Stimulated activated CD8-positive, alpha-beta memory T cell treated with anti-CD3 and anti-CD28 coated beads, Interleukin-2, amount 100 ng/mL, for 1 hour (primary cell): ENCODE results near the gene CLEC4C.

ENCODE experiments used
- DNase-seq, 2 donors: peaks; one replicate each; pipeline ENCODE4 v3.0.0-alpha.2; 2020; ENCODE audit warnings: low read depth in 2 of 2

The CLEC4C gene

DNA sequence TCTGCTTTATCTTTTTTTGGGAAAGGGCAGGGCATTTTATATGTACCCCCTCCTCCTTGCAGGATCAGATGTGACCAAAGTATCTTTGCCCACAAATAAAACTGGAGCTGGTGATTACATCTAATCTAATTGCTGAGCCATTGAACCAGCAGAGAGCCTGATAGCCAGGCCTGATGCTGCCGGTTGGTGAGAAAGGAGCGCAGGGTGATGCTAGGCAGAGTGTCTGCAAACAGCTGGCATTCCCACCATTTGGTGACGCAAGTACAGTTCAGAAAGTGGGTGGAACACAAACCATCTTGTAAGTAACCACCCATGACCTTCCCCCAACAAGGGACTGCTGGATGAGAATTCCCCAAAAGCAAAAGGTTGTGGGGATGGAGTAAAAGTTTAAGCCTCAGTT lies 23.2 kb downstream of the CLEC4C start:
- DNase-seq, result no peak

DNA sequence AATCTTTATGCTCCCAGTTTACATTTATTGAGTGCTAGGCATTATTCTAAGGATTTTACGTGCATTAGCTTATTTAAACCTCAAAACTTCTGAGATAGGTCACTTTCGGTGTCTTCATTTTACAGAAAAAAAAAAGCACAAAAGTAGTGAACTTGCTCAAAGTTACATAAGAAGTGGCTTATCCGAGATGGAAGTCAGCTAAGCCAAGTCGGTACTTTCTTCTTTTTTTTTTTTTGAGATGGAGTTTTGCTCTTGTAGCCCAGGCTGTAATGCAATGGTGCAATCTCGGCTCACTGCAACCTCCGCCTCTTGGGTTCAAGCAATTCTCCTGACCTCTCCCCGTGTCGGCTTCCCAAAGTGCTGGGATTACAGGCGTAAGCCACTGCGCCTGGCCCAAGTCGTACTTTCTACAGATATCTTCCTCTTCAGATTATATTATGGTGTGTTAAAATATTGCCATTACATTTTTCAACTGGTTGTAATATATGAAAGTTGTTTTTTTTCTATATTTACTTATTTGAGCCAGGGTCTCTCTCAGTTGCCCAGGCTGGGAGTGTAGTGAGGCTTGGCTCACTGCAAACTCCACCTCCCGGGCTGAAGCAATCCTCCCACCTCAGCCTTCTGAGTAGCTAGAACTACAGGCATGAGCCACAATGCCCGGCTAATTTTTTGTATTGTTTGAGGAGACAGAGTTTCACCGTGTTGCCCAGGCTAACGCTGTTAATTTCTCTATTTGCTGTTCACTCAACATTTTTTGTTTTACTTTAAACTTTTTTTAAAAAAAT lies 27.0 kb downstream of the CLEC4C start:
- DNase-seq, result no peak

DNA sequence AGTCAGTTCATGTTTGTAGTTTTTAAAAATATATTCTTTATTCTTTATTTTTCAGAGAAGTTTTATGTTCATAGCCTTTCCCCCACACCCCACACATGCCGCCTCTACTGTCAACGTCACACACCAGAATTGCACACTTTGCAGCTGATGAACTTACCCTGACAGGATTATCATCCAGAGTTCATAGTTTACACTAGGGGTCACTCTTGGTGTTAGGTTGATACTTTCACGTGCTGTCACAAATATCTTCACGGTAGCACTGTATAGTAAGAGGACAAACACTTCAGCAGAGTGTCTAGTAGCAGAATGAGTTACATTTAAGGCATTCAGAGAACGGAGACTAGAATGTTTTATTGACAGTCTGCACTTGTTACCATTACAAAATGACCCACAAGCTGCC lies 30.8 kb downstream of the CLEC4C start:
- no peak for DNase-seq

DNA sequence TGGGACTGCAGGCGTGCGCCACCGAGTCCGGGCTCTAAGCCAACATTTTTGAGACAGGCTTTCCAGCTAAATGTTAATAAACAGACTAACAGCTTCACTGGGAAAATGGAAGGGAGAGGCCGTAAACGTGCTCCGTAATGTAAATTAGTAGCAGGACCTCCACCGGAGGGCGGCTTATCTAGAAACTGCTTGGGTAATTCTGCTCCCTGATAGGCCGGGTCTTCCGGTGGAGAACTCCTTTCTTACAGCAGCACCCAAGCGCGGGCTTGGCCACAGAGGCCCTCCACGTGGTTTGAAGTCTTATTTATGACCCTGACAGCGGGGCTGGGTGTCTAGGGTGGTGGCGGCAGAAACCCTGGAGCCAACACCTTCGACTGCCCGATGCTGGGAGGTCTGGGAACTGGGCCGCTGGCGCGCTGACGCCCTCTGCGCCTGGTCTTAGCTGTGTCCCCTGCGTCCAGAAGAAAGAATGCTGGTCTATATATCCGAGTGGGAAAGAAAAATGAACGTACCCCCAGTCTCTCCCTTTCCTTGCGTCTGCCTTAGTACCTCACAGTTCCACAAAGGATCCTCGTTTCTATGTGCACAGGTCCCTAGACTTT lies 34.2 kb downstream of the CLEC4C start:
- no peak for DNase-seq

DNA sequence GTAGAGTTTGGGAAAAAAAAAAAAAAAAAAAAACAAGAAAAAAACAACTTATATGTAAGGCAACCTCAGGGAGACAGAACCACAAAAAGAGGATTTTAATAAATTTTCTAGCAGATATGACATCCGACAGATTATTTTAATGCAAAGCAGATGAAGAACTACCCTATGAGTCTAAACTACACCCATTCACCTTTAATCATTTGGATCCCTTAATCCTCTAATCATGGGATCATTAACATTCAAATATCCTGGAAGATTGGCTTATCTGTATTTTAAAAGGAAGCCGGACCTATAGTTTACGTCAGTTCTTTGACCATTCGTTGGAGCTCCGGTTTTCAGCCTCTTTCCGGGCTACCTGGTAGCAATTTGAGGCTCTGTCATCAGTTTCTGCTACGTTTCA lies 36.0 kb downstream of the CLEC4C start, which contains the start of gene DPPA3:
Gene DPPA3 (plus strand): TSS at position 301 of the 400 bp plus-strand sequence. CDS start 138 bp downstream, outside the sequence.
- no peak for DNase-seq

DNA sequence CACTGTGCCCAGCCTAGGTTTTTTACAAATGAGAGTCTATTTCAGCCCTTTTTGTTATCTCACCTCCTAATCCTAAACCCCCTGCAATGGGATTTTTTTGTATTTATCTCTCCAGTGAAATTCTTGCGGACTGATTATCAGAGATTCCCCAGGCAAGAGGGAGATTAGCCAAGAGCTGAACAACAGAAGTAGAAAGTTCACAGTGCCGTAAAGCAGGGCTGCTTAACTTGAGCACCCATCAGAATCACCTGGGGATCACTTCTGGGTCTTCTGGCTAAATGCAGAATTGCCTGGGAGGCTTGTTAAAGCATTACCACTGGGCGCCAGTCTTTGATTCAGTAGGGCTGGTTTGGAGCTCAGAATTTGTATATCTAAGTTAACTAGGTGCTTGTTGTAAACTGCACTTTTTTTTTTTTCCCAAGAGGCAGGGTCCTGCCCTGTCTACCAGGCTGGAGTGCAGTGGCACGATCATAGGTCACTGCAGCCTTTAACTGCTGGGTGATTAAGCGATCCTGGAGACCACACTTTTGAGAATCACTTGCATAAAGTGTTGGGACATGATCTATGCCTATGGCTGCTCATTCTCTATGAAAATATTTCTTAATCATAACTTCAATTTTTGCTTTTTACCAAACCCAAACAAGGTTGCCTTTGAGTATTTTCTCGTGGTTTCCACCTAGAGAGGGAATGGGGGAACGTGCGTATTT lies 37.1 kb downstream of the CLEC4C start:
- DNase-seq, result no peak

DNA sequence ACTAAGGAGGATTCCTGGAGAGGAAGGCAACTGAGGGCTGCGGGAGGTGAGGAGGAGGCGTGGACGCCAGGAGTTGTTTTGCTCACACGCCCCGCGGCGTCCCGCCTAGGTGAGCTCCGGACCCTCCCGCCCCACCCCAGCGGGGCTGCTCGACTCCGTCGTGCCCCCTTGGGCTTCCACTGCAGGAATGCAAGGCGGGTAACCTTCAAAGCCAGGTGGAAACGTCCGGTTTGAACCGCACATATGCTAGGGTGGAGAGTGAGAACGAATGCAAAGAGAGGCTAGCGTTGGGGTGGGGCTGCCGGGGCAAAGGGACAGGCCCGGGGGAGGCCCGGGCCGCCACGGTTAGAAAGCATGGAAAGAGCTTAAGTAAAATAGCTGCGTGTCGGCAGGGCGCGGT lies 41.3 kb downstream of the CLEC4C start:
- DNase-seq, result no peak

DNA sequence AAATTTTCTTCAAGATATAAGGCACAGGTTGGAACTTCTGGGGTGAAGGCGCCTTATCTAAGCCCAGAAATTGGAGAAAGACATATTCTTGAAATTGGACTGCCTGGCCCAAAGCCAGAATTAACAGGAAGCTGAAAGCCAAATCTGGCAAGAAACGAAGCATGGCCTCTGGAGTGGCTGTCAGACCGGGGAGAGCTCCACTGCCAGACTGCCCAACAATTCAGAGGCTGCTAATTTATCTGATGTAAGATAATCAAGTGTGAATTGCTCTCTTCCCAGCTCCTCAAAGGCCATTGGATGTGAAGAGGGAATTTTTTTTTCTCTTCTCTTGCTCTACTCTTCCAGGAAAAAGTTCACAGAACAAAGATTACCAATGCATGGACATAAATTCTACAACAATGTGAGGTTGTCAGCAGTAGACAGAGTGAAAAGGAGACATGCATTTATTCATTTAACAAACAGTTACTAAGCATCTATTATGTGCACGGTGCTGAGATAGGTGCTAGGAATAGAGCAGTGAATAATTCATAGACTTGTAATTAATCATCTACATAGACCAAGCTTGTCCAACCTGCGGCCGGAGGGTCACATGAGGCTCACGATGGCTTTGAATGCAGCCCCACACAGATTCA lies 51.5 kb downstream of the CLEC4C start, which contains the start of gene GDF3:
Gene GDF3 (minus strand): TSS at position 210 of the 632 bp plus-strand sequence. CDS start 47 bp downstream, at position 163.
- DNase-seq, result no peak

DNA sequence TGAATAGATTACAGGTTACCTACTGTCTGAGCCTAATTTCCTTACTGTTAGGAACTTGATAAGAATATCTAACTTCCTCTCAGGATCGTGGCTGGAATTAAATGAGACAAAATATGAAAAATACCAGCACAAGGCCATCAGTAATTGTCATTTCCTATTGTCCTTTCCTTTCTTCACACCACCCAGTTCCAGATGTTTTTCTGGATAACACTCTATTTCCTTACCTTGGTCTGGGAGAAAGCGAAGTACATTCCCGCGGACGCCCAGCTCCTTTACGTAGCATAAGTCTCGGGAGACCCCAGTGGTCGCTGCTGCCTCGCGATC lies 52.0 kb downstream of the CLEC4C start:
- no peak for DNase-seq

DNA sequence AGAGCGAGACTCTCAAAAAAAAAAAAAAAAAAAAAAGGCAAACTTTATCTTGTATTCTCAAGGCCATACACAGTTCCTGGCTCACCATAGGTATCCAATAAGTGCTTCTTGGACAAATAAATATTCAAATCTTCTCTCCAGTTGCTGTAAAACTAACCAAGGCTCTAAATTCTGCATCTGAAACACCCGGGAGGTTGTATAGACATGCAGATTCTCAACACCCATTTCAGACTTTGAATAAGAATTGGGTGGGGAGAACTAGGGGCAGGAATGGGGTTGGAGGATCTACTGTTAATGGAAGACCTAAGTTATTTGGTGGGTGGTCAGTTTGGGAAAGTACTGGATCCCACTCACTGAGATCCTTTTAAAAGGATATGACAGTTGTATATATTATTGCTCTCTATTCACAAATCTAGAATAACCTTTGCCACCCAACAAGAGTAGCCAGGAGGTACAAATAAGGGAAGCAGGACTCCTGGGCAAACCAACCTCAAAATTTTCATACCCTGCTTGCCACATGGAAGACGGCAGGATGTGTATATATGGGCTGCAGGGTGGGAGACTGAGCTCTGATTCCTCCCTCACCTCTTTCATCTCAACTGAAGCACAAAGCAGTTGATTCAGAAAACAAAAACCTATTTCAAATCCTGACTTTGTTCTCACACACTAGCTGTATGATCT lies 52.5 kb downstream of the CLEC4C start:
- no peak for DNase-seq

DNA sequence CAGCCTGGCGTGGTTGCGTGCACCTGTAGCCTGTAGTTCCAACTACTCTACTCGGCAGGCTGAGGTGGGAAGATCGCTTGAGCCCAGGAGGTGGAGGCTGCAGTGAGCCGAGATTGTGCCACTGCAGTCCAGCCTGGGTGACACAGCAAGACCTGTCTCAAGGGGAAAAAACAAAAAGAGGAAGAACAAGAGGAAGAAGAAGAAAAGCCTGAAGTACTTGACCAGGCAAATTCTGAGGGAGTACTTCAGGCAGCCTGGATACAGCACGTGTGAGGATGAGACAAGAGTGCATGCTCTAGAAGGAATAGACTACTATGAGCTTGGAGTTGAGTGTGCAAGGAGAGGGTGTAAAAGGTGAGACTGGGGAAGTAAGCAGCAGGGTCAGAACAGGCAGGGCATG lies 53.4 kb downstream of the CLEC4C start:
- no peak for DNase-seq

DNA sequence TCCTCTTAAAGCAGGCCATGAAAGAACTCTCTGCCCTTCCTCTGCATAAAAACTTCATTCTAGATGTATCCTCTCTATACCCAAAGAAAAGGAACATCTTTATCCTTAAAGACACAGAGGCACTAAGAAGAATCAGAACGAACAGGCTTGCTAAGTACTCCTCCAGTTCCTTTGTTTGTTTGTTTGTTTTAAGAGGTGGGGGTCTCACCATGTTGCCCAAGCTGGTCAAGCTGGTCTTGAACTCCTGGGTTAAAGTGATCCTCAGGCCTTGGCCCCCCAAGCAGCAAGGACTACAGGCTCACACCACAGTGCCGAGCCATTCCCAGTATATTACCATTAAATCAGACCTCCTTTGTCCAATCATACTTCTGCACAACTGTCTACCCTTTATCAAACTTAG lies 65.6 kb downstream of the CLEC4C start:
- DNase-seq, result no peak
